GM18951 (cell line): Measurements from ENCODE around the gene ZFP1.

ENCODE experiments used
- POLR2A ChIP-seq: IDR thresholded peaks from 4 replicates; pipeline ENCODE4 v1.6.1; 2011; ENCODE audit warnings: mild to moderate bottlenecking; ENCODE audit not compliant: insufficient read length, insufficient read depth; ENCODE audit errors: extremely low read depth
- in situ Hi-C: fragments of 300-500 bp; cut with MboI; formaldehyde crosslinking; loops from one replicate; pipeline ENCODE4 v1.12.0; 2022; ENCODE audit warnings: low sequenced_read_pairs, mixed read lengths, inconsistent platforms; ENCODE audit not compliant: unreplicated experiment

Gene ZFP1

GRCh38 chr16:75108792-75109731, 39.3 kb upstream of the ZFP1 start:
- no peak for TF ChIP-seq POLR2A
- in situ Hi-C loops = loop anchor here (5.0 to 25.0 kb wide), 3 partner anchors 97 to 397 kb away; partner anchors contain the start of genes MLKL and ZNRF1

DNA sequence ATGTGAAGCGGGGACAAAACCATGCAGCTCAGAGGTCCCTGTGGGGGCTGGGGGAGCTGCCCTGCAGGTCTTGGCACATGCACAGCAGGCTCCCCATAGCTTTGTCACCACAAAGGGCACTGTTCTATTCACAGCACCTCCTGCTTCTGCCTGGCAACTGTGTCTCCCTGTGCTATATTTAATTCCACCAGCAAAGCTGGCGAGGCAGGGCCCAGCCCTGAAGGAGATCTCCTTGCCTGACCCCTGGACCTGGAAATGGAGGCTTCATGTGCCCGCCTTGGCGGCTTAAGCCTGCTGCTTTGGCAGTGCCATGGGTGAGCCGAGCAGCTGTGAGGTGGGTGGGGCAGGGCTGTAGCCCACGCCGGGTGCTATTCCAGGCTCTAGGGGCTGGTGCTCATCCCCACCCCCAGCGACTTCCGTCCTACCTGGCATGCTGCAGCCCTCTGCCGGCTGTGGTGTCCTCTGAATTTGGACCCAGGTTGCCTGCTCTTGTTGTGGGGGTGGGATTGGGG, 38.5 kb upstream of the ZFP1 start:
- in situ Hi-C loops = loop anchor here (5.0 to 25.0 kb wide), 3 partner anchors 97 to 397 kb away; partner anchors contain the start of genes MLKL and ZNRF1
- TF ChIP-seq POLR2A = no peak

DNA sequence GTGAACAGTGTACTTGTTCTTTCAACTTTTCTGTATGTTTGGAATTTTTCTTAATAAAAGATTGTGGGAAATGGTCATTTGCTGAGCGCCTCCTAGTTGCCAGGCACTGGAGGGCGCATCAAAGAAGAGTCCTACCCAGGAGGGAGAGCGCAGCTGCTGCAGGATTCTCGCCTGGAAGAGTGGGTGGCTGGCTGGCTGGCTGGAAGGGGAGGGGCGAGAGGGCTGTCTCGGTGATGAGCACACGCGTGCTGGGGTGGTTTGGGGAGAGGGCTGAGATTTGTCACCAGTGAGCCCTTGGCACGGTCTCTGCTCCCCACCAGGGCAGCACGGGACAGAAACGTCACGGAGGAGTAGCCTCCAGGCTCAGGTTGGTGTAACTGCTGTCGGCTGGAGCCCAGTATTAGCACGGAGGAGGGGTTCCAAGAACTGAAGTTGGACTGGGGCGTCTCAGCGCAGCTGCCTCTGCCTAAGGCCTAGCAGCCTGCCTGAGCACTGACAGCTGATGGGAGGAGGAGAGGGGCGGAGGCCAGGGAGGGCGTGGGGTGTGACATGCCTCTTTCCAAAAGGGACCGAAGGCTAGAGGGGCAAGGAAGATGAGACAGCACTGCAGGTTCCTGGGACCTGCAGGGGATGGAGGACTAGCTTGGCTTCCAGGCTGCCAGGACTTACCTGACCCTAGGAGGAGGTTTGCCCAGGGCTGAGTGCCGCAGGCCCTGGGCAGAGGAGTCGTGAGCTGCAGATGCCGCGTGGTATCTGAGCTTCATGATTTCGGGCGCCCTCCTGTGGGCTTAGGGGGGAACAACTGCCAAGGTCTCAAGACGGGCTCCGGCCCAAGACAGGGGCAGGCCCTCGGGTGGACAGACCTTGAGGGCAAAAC, 37.4 kb upstream of the ZFP1 start:
- TF ChIP-seq POLR2A = no peak

GRCh38 chr16:75111514-75111940, 36.8 kb upstream of the ZFP1 start:
- in situ Hi-C loops = loop anchor here (25.0 kb wide), 1 partner anchor 399 kb away; the partner anchor contains the start of gene MLKL
- TF ChIP-seq POLR2A = no peak

More for the DNA sequence above, 37.4 kb upstream of the ZFP1 start:
- in situ Hi-C loops = loop anchor here (25.0 kb wide), 1 partner anchor 399 kb away; the partner anchor contains the start of gene MLKL

DNA sequence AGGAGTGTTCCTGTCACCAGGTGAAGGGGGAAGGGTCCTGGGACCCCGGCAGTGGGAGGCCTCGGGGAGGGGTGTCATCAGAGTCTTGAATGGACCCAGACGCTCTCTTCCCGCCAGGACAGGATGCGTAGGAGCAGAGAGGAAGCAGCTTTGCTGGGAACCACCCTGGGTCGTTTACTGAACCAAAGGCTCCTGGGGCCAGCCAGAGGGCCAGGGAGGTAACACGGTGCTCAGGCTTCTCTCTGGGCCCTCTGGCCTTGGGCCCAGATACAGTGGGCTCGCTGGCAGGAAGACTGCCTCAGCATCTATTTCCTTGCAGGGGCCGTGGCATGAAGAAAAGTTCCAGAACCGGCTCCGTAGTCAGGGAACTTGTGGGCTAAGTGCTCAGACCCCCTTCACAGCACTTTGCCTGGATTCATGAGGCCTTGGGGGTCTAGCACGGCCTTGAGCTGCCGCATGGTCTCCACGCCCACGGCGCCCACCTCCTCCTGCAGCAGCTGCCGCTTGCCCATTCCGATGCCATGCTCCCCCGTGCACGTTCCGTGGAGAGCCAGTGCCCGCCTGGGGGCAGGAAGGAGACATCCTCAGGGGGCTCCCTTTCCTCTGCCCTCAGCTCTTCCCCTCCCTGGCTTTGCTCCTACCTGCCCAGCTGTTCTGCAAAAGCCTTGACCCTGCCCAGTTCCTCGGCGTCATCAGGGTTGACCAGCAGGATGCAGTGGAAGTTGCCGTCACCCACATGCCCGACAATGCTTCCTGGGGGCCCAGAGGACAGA, 36.2 kb upstream of the ZFP1 start:
- in situ Hi-C loops = loop anchor here (25.0 kb wide), 1 partner anchor 400 kb away; the partner anchor contains the start of gene MLKL
- no peak for TF ChIP-seq POLR2A

DNA sequence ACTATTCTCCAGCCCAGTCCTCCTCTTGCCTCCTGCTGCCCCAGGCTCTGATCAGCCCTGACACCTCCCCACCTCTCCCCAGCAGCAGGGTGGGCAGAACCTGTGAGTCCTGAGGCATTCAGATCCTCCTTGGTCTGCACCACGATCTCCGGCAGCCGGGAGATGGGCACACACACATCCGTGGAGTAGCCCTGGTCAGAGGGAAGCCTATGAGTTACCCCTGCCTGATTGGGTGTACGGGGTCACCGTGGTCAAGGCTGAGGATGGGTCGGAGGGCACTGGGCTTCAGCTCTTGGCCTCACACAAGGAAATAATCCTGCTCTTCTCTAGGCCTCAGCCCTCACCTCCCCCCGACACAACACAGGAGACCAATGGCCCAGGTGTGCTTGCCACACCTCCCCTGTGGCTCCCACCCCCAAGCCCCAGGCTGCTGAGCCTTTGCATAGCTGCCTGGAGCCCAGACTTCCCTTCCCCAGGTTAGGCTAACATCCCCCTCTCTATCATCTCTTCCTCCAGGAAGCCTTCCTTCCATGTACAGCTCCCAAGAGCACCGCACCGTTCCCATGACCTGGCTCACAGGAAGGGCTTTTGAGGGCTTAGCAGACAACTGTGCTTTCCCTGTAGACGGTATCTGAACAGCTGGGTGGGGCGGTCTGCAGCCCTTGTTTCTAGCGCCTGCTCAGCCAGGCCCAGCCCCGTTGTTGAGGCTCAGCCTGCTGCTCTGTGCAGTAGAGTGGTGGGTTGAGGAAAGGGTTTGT, 35.4 kb upstream of the ZFP1 start:
- no peak for TF ChIP-seq POLR2A
- in situ Hi-C loops = loop anchor here (25.0 kb wide), 1 partner anchor 401 kb away; the partner anchor contains the start of gene MLKL

DNA sequence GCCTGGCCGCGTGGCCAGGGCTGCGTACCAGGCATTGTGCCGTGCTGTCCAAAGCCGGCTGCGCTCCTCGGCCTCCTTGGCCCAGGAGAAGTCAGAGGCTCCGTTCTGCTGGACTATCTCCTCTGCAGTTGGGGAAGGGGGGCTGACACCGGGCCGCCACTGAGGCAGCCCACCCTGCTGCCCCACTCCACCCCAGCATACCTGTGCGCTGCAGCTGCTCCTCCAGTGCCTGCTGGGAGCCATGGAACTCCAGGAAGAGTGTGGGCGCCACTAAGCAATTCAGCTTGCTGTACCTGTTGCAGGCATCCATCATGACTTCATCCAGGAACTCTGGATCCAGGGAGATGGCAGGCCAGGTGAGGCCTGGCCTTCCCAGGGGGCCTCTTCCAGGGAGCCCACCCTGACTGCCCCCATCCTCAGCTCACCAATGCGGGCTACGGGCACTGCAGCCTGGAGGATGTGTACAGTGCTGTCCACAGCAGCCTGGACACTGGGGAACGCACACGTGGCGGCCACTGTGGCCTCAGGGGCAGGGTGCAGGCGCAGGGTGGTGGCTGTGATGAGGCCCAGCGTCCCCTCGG, 34.7 kb upstream of the ZFP1 start:
- in situ Hi-C loops = loop anchor here (25.0 kb wide), 1 partner anchor 401 kb away; the partner anchor contains the start of gene MLKL
- no peak for TF ChIP-seq POLR2A

DNA sequence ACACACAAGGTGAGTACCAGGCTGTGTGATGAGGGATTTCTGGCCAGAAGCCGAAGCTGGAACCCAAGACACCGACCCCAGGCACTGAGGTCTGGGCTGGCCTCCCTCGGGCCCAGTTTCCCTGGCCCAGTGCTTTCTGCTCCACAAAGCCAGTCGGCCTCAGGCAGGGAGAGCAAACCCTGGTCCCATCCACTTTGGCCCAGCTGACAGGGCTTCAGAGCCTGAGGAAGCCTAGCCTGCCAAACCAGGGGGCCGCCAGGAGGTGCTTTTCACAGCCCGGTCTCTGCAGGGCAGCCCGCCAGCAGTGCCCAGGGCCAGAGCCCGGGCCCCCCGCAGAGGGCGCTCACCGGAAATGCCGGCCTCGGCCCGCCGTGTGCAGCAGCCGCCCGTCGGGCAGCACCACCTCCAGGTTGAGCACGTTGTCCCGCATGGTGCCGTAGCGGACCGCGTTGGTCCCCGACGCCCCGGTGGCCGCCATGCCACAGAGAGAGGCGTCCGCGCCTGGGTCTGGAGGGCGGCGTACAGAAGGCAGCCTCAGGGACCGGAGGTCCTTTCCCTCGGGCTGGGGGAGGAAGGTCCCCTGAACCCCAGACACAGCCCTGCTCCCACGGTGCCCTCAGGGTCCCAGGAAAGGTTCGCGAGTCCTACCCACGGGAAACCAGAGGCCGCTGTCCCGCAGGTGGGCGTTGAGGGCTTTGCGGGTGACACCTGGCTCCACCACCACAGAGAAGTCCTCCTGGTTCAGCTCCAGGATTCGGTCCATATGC, 34.0 kb upstream of the ZFP1 start:
- in situ Hi-C loops = loop anchor here (25.0 kb wide), 1 partner anchor 402 kb away; the partner anchor contains the start of gene MLKL
- TF ChIP-seq POLR2A = no peak

DNA sequence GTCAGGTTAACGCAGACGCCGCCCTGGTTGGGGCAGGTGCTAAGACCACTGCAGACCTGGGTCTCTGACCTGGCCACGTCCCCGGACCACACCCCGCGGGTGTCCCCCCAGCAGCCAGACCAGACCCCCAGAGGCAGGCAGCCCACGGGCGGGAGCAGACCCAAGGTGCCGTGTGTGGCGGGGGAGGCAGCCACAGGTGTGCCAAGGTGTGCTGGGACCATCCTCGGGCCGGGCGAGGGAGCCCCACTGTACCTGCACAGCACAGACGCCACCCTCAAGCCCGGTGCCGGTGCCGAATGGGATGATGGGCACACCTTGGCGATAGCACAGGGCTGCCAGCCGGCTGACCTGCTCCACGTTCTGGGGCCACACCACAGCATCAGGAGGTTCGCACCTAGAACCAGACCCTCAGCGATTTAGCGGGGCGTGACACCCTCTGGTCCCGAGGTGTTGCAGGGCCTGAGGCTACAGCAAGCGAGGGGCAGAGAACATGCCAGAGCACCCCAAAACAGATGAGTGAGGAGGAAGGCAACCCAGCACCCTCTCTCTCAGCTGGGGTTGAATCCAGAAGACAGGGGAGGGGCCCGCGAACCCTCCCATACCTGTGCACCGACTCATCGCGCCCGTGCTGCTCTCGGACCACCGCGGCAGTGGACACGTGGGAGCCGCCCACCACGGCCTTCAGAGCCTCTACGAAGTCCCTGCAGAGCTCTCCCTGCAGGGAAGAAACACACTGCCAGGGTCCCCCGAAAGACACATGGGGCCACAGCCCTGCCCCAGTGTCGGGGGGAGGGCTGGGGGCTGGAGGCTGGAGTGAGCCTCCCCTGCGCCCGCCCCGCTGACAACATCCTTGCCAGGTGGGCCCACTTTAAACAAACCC, 33.1 kb upstream of the ZFP1 start:
- in situ Hi-C loops = loop anchor here (25.0 kb wide), 1 partner anchor 403 kb away; the partner anchor contains the start of gene MLKL
- TF ChIP-seq POLR2A = no peak
